GM12878 (cell line): Measurements from ENCODE around the gene MTX1. TPM values are rescaled to one million over a fixed set of nuclear protein-coding genes. Genes with fewer than 3 reads are reported as not detected.

Experiments
- BCL11A ChIP-seq: IDR thresholded peaks from 2 replicates; pipeline ENCODE4 v1.6.1; 2011; ENCODE audit warnings: low read depth, low read length
- BRCA1 ChIP-seq: IDR thresholded peaks from 2 replicates; pipeline ENCODE4 v1.6.1; 2011; ENCODE audit warnings: low read depth, low read length, improper control_type of control experiment
- CEBPB ChIP-seq, 2 experiments: fragments of 150-350 bp in 1 of 2; IDR thresholded peaks; 2 replicates each; pipeline ENCODE4 v1.6.1; 2012 to 2014; ENCODE audit warnings: low read depth in 2 of 2, low read length in 2 of 2, borderline replicate concordance in 1 of 2, inconsistent platforms in 1 of 2
- CHD4 ChIP-seq: fragments of 200-600 bp; sonication (generic); IDR thresholded peaks from 2 replicates; pipeline ENCODE4 v1.6.1; 2016; ENCODE audit warnings: mild to moderate bottlenecking
- CREM ChIP-seq: IDR thresholded peaks from 2 replicates; pipeline ENCODE4 v1.6.1; 2014; ENCODE audit warnings: antibody characterized with exemption, low read depth
- DPF2 ChIP-seq: fragments of 450-650 bp; IDR thresholded peaks from 2 replicates; pipeline ENCODE4 v1.6.1; 2017; ENCODE audit warnings: mild to moderate bottlenecking
- EP300 ChIP-seq, 2 experiments: fragments of 150-350 bp in 1 of 2; IDR thresholded peaks; 2 replicates each; pipeline ENCODE4 v1.6.1; 2011 to 2012; ENCODE audit warnings: low read depth in 2 of 2, low read length in 2 of 2, borderline replicate concordance in 1 of 2, improper control_type of control experiment in 1 of 2, inconsistent platforms in 1 of 2; ENCODE audit not compliant: control insufficient read depth in 1 of 2
- FOS ChIP-seq: IDR thresholded peaks from 3 replicates; pipeline ENCODE4 v1.6.1; 2011; ENCODE audit warnings: borderline replicate concordance; ENCODE audit not compliant: insufficient read length; ENCODE audit errors: extremely low read depth
- HDGF ChIP-seq: fragments of 450-650 bp; IDR thresholded peaks from 2 replicates; pipeline ENCODE4 v1.6.1; 2016; ENCODE audit warnings: antibody characterized with exemption
- IRF3 ChIP-seq: fragments of 450-650 bp; IDR thresholded peaks from 2 replicates; pipeline ENCODE4 v1.6.1; 2014; ENCODE audit warnings: mild to moderate bottlenecking
- MTA3 ChIP-seq: IDR thresholded peaks from 2 replicates; pipeline ENCODE4 v1.6.1; 2012; ENCODE audit warnings: low read length, inconsistent platforms, borderline replicate concordance
- NBN ChIP-seq: fragments of 450-650 bp; IDR thresholded peaks from 2 replicates; pipeline ENCODE4 v1.6.1; 2016
- NKRF ChIP-seq: fragments of 450-650 bp; conservative IDR thresholded peaks from 2 replicates; pipeline ENCODE4 v1.6.1; 2017; ENCODE audit warnings: mild to moderate bottlenecking, moderate library complexity
- NR2C1 ChIP-seq: fragments of 450-650 bp; IDR thresholded peaks from 2 replicates; pipeline ENCODE4 v1.6.1; 2017; ENCODE audit warnings: antibody characterized with exemption, mild to moderate bottlenecking, moderate library complexity
- NR2C2 ChIP-seq: IDR thresholded peaks from 2 replicates; pipeline ENCODE4 v1.6.1; 2011; ENCODE audit warnings: borderline replicate concordance, low read depth; ENCODE audit not compliant: control insufficient read depth, insufficient read length
- PBX3 ChIP-seq: IDR thresholded peaks from 2 replicates; pipeline ENCODE4 v1.6.1; 2011; ENCODE audit warnings: mild to moderate bottlenecking, low read depth, low read length, moderate library complexity; ENCODE audit not compliant: insufficient replicate concordance
- PKNOX1 ChIP-seq: fragments of 450-650 bp; IDR thresholded peaks from 2 replicates; pipeline ENCODE4 v1.6.1; 2016; ENCODE audit warnings: mild to moderate bottlenecking
- SUZ12 ChIP-seq: fragments of 200-600 bp; sonication (generic); IDR thresholded peaks from one replicate; pipeline ENCODE4 v1.6.1; 2018; ENCODE audit warnings: antibody characterized with exemption, mild to moderate bottlenecking; ENCODE audit not compliant: unreplicated experiment
- TBL1XR1 ChIP-seq: IDR thresholded peaks from 2 replicates; pipeline ENCODE4 v1.6.1; 2012; ENCODE audit warnings: low read depth, low read length, improper control_type of control experiment
- USF1 ChIP-seq: IDR thresholded peaks from 2 replicates; pipeline ENCODE4 v1.6.1; 2011; ENCODE audit warnings: borderline replicate concordance, low read depth, mild to moderate bottlenecking, moderate library complexity, mixed read lengths, low read length; ENCODE audit not compliant: insufficient read depth; ENCODE audit errors: extremely low read length
- YY1 ChIP-seq: IDR thresholded peaks from 2 replicates; pipeline ENCODE4 v1.6.1; 2011; ENCODE audit warnings: low read depth, mild to moderate bottlenecking, low read length
- ZNF384 ChIP-seq: IDR thresholded peaks from 2 replicates; pipeline ENCODE4 v1.6.1; 2012; ENCODE audit warnings: low read depth, mild to moderate bottlenecking, low read length, improper control_type of control experiment, borderline replicate concordance
- ZNF622 ChIP-seq: fragments of 450-650 bp; IDR thresholded peaks from 2 replicates; pipeline ENCODE4 v1.6.1; 2017; ENCODE audit warnings: mild to moderate bottlenecking, inconsistent platforms
- polyA plus RNA-seq, 11 experiments: library from polyadenylated mRNA; depleted of rRNA in 4 of 11; unstranded in 6 of 11; stranded (reverse) in 5 of 11; fragments of >200 nt; fragmentation: Nextera tagmentation in 4 of 11; fragmentation: Illumina TruSeq in 1 of 11; extraction: Ambion mirVana in 4 of 11; extraction: Trizol in 1 of 11; gene quantifications; 1 replicate in 1 of 11; 2 replicates in 10 of 11; pipeline versions ENCODE4 v1.2.1 to v1.2.3, GENCODE V29; 2011 to 2016; ENCODE audit warnings: inconsistent platforms in 2 of 11, missing spikeins in 2 of 11, low read depth in 1 of 11
- total RNA-seq, 4 experiments: library from RNA; depleted of rRNA in 3 of 4; stranded (reverse); fragments of >200 nt in 3 of 4; fragmentation: Illumina TruSeq in 1 of 4; extraction: Trizol in 1 of 4; gene quantifications; 2 replicates each; pipeline versions ENCODE4 v1.2.1 to v1.2.3, GENCODE V29; 2013 to 2021

Gene MTX1
- total and polyA plus RNA-seq, 10 of the 15 experiments (the other 5 are each of a cell fraction or from before 2014, with no cell fraction given), result 15.8 to 92.0 (median 49.1) TPM

GRCh38 chr1:155193275-155193990 lies 15.1 kb upstream of the MTX1 start (continued):
- TF ChIP-seq CEBPB (IDR thresholded peaks at IDR 0.05; ENCODE audit: borderline replicate concordance in 1 of 2, low read depth in 2 of 2, low read length in 2 of 2) (no peak), CREM (no peak), NKRF (no peak), ZNF622 (no peak), YY1 (no peak), NBN (peak; percentile 58), BRCA1 (no peak), IRF3 (0 out of 2 replicates have a peak, but pooled peaks have one; percentile 22), SUZ12 (no peak), HDGF (peak; percentile 86), DPF2 (no peak), FOS (no peak), NR2C2 (no peak), BCL11A (no peak), PKNOX1 (no peak), ZNF384 (no peak), TBL1XR1 (no peak), EP300 (IDR thresholded peaks at IDR 0.05; ENCODE audit: borderline replicate concordance in 1 of 2, control insufficient read depth in 1 of 2, low read depth in 2 of 2, low read length in 2 of 2) (no peak), USF1 (no peak), NR2C1 (no peak), MTA3 (no peak), CHD4 (no peak), PBX3 (no peak)
